Effector memory CD4-positive, alpha-beta T cell (primary cell): ENCODE data around the gene ACTL6B.
"Not testable (repeated sequence)": the region's sequence is repeated elsewhere in the genome, so short reads cannot be mapped to it uniquely, and the experiment has no call there.

Experiments
- DNase-seq, 3 donors: peaks; one replicate each; pipeline ENCODE4 v3.0.0-alpha.2; 2020
- H3K27ac ChIP-seq: 2 replicates; pipeline ENCODE4 v1.7.0; 2013; ENCODE audit warnings: mild to moderate bottlenecking, low read length, moderate library complexity; ENCODE audit not compliant: insufficient read depth, poor library complexity, severe bottlenecking
- H3K27me3 ChIP-seq: replicated peaks from 2 replicates; pipeline ENCODE4 v1.7.0; 2013; ENCODE audit warnings: mild to moderate bottlenecking, low read length; ENCODE audit not compliant: insufficient read depth, control insufficient read depth, poor library complexity, severe bottlenecking
- H3K36me3 ChIP-seq: 2 replicates; pipeline ENCODE4 v1.7.0; 2013; ENCODE audit warnings: mild to moderate bottlenecking, low read length, moderate library complexity; ENCODE audit not compliant: control insufficient read depth, insufficient read depth
- H3K4me1 ChIP-seq: 2 replicates; pipeline ENCODE4 v1.7.0; 2013; ENCODE audit warnings: low read length, mild to moderate bottlenecking; ENCODE audit not compliant: control insufficient read depth, insufficient read depth, poor library complexity, severe bottlenecking
- H3K4me3 ChIP-seq: 2 replicates; pipeline ENCODE4 v1.7.0; 2013; ENCODE audit warnings: low read length, low read depth, mild to moderate bottlenecking; ENCODE audit not compliant: insufficient read depth, poor library complexity, severe bottlenecking
- H3K9me3 ChIP-seq: 2 replicates; pipeline ENCODE4 v1.7.0; 2013; ENCODE audit warnings: mild to moderate bottlenecking, low read length, moderate library complexity; ENCODE audit not compliant: control insufficient read depth

ACTL6B gene

GRCh38 chr7:100670074-100670473 lies 13.8 kb upstream of the ACTL6B start:
- Histone ChIP-seq H3K9me3 (no peaks in the 10 kb centered on the region), H3K4me1 (peaks cover 4% of the 10 kb centered on the region), H3K4me3 (no peak overlapping the region), H3K27ac (no peak overlapping the region), H3K36me3 (no peaks in the 10 kb centered on the region), H3K27me3 (no peaks in the 10 kb centered on the region)
- DNase-seq, result no peak

- not testable (repeated sequence) for H3K27me3 ChIP-seq, H3K4me3 ChIP-seq, H3K9me3 ChIP-seq, DNase-seq, H3K27ac ChIP-seq, H3K36me3 ChIP-seq, H3K4me1 ChIP-seq
Measured at GRCh38 chr7:100669106-100669505, 12.9 kb upstream of the ACTL6B start.

GRCh38 chr7:100668069-100668449 lies 11.8 kb upstream of the ACTL6B start:
- Histone ChIP-seq H3K27me3 (no peaks in the 10 kb centered on the region), H3K27ac (no peak overlapping the region), H3K4me1 (peaks cover 1% of the 10 kb centered on the region), H3K4me3 (no peak overlapping the region), H3K36me3 (no peaks in the 10 kb centered on the region), H3K9me3 (no peaks in the 10 kb centered on the region)
- no peak for DNase-seq

GRCh38 chr7:100667331-100668068 lies 11.3 kb upstream of the ACTL6B start:
- Histone ChIP-seq H3K4me3 (no peak overlapping the region), H3K36me3 (no peaks in the 10 kb centered on the region), H3K4me1 (no peaks in the 10 kb centered on the region), H3K27me3 (no peaks in the 10 kb centered on the region), H3K27ac (no peak overlapping the region), H3K9me3 (no peaks in the 10 kb centered on the region)
- DNase-seq, result no peak

GRCh38 chr7:100665168-100665726 lies 9.0 kb upstream of the ACTL6B start:
- Histone ChIP-seq H3K4me1 (no peaks in the 10 kb centered on the region), H3K27ac (no peak overlapping the region), H3K4me3 (no peak overlapping the region)

GRCh38 chr7:100662194-100662776 lies 6.0 kb upstream of the ACTL6B start:
- not testable (repeated sequence) for H3K36me3 ChIP-seq, H3K27ac ChIP-seq, H3K4me3 ChIP-seq, H3K9me3 ChIP-seq, H3K4me1 ChIP-seq, DNase-seq, H3K27me3 ChIP-seq

More at GRCh38 chr7:100665168-100665726, 9.0 kb upstream of the ACTL6B start:
- Histone ChIP-seq H3K36me3 (no peaks in the 10 kb centered on the region), H3K27me3 (no peaks in the 10 kb centered on the region), H3K9me3 (no peaks in the 10 kb centered on the region)
- DNase-seq, result no peak

- Histone ChIP-seq H3K4me1 (peaks cover 6% of the 10 kb centered on the region), H3K36me3 (no peaks in the 10 kb centered on the region), H3K27ac (no peak overlapping the region), H3K27me3 (peaks cover 26% of the 10 kb centered on the region), H3K4me3 (no peak overlapping the region), H3K9me3 (no peaks in the 10 kb centered on the region)
- DNase-seq, result no peak
Measured at GRCh38 chr7:100654908-100655831, 1.1 kb downstream of the ACTL6B start.

- Histone ChIP-seq H3K4me3 (no peak overlapping the region), H3K4me1 (no peaks in the 10 kb centered on the region), H3K36me3 (no peaks in the 10 kb centered on the region), H3K27ac (no peak overlapping the region), H3K27me3 (peaks cover 6% of the 10 kb centered on the region), H3K9me3 (no peaks in the 10 kb centered on the region)
- no peak for DNase-seq
Measured at GRCh38 chr7:100649826-100650565, 6.3 kb downstream of the ACTL6B start.

- DNase-seq, result no peak
- no peaks in the 10 kb centered on the region for H3K9me3 ChIP-seq
- H3K36me3 ChIP-seq, result no peaks in the 10 kb centered on the region
- no peaks in the 10 kb centered on the region for H3K27me3 ChIP-seq
- H3K27ac ChIP-seq, result no peak overlapping the region
- no peaks in the 10 kb centered on the region for H3K4me1 ChIP-seq
- H3K4me3 ChIP-seq, result no peak overlapping the region
Measured at GRCh38 chr7:100642534-100642907, 13.7 kb downstream of the ACTL6B start.
